ENCODE results near the gene IL17F.
"Not testable (repeated sequence)": the region's sequence is repeated elsewhere in the genome, so short reads cannot be mapped to it uniquely, and the experiment has no call there.

IL17F gene

GRCh38 chr6:52243282-52243893, 912 bp downstream of the IL17F start:
- DNase-seq = no peak

- no peak for DNase-seq
Observed at GRCh38 chr6:52241819-52242218, 2.5 kb downstream of the IL17F start.

GRCh38 chr6:52233975-52234823, 10.1 kb downstream of the IL17F start:
- DNase-seq = peak; percentile 16

- no peak for DNase-seq
Observed at GRCh38 chr6:52233005-52233404, 11.3 kb downstream of the IL17F start.

- no peak for DNase-seq
Observed at GRCh38 chr6:52231406-52232127, 12.7 kb downstream of the IL17F start.

- DNase-seq = no peak
Observed at GRCh38 chr6:52230685-52231084, 13.6 kb downstream of the IL17F start.

GRCh38 chr6:52227495-52227894, 16.8 kb downstream of the IL17F start:
- no peak for DNase-seq

GRCh38 chr6:52221302-52221701, 23.0 kb downstream of the IL17F start:
- DNase-seq = no peak

- no peak for DNase-seq
Observed at GRCh38 chr6:52217761-52218160, 26.5 kb downstream of the IL17F start.

- no peak for DNase-seq
Observed at GRCh38 chr6:52216932-52217575, 27.2 kb downstream of the IL17F start.

- DNase-seq = no peak
Observed at GRCh38 chr6:52215787-52216186, 28.5 kb downstream of the IL17F start.

- no peak for DNase-seq
Observed at GRCh38 chr6:52213127-52213526, 31.2 kb downstream of the IL17F start.

GRCh38 chr6:52210227-52210626, 34.1 kb downstream of the IL17F start:
- DNase-seq = no peak

GRCh38 chr6:52209770-52210169, 34.5 kb downstream of the IL17F start:
- no peak for DNase-seq

- no peak for DNase-seq
Observed at GRCh38 chr6:52208612-52209011, 35.7 kb downstream of the IL17F start.

GRCh38 chr6:52207066-52207465, 37.2 kb downstream of the IL17F start:
- no peak for DNase-seq

GRCh38 chr6:52201493-52201892, 42.8 kb downstream of the IL17F start:
- no peak for DNase-seq

- no peak for DNase-seq
Observed at GRCh38 chr6:52201046-52201445, 43.3 kb downstream of the IL17F start.

- not testable (repeated sequence) for DNase-seq
Observed at GRCh38 chr6:52200088-52200487, 44.2 kb downstream of the IL17F start.

- no peak for DNase-seq
Observed at GRCh38 chr6:52195886-52196285, 48.4 kb downstream of the IL17F start.

GRCh38 chr6:52191824-52192223, 52.5 kb downstream of the IL17F start:
- DNase-seq = no peak

GRCh38 chr6:52190409-52190808, 53.9 kb downstream of the IL17F start:
- DNase-seq = no peak

GRCh38 chr6:52189974-52190373, 54.3 kb downstream of the IL17F start:
- DNase-seq = no peak

Measured in NCI-H226 (cell line).